Measurements from ENCODE around the gene OSBPL6. TPM values are rescaled to one million over a fixed set of nuclear protein-coding genes. Genes with fewer than 3 reads are reported as not detected.

The OSBPL6 gene
- total and polyA plus RNA-seq, 9 of the 15 experiments (the other 6 are each of a cell fraction or from before 2014, with no cell fraction given), result 3.4 to 12.7 (median 9.3) TPM

DNA sequence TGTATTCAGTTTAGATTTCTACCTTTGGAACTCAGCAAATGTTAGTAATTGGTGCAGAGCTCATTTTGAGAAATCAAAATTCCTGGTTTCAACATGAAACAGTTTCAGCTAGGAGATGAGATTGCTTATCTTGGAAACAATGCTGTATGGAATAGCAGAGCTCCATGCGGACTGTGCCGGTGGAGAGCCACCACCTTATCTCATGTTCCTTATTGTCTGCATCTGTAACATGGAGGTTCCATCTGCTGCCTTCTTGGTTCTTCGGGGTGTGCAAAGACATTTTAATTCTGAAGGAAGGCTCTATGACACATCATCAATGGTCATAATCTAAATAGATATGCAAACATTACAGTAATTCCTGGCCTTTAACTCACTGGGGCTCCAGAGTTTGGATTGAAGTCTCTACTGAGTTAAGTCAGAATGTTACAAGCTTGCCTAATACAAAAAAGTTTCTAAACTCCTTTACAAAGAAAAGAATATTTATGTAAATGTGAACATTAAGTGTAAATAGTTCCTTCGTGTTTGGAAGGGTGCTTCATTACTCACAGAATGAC lies 191.4 kb downstream of the OSBPL6 start:
- Histone ChIP-seq H3K4me1 (replicated peaks in 1 of 2; ENCODE audit: control insufficient read depth in 2 of 2, insufficient read depth in 2 of 2, low read length in 2 of 2) (no peaks in the 10 kb centered on the region; a peak in 1 of 5 replicates), H3K9me1 (ENCODE audit: control insufficient read depth, insufficient read depth, low read length) (no peaks in the 10 kb centered on the region), H3K4me2 (ENCODE audit: insufficient read depth, low read length) (no peak overlapping the region), H3K36me3 (ENCODE audit: control insufficient read depth, insufficient read depth, low read length) (0 out of 3 replicates have a peak, but pooled peaks cover 3% of the 10 kb centered on the region), H3K9me3 (replicated peaks; ENCODE audit: control insufficient read depth, insufficient read depth, low read depth, low read length) (no peaks in the 10 kb centered on the region), H3K4me3 (no peak overlapping the region), H3K27ac (ENCODE audit: extremely low read depth, low read depth, low read length) (no peak overlapping the region), H3K27me3 (ENCODE audit: control insufficient read depth in 2 of 2, insufficient read depth in 2 of 2, low read length in 2 of 2) (0 out of 5 replicates have a peak, but pooled peaks cover 0 to 4% of the 10 kb centered on the region in 2 experiments), H2AFZ (ENCODE audit: low read depth, low read length) (no peak overlapping the region), H4K20me1 (replicated peaks; ENCODE audit: control insufficient read depth, insufficient read depth, low read length) (no peaks in the 10 kb centered on the region), H3K9ac (ENCODE audit: insufficient read depth in 1 of 2, low read depth in 2 of 2, low read length in 2 of 2) (no peak overlapping the region), H3K79me2 (ENCODE audit: control insufficient read depth, insufficient read depth, low read length) (no peaks in the 10 kb centered on the region)
- in situ Hi-C loops (cut with MboI), result no loop called here
- FAIRE-seq (no peak), ATAC-seq (0 out of 3 replicates have a peak, but pooled peaks have one; percentile 31), DNase-seq (ENCODE audit: extremely low read depth in 1 of 4, low spot score in 3 of 4) (peak in 3 of 4 experiments; percentile 27 to 52 (median 31))
- intact Hi-C loops (cut with micrococcal nuclease), result no loop called here
- CTCF ChIA-PET (ENCODE audit: low intra/inter-chr PET ratio), result no interaction called here
- POLR2A ChIA-PET, result interaction anchor here (0.8 to 1.0 kb wide), 2 partner anchors 10 to 28 kb away, joined by 3 to 4 read pairs; no protein-coding TSS in a partner anchor
- WGBS (ENCODE audit: insufficient coverage, low coverage, missing lambda C conversion rate), result 17% methylated on average over 4 of the region's 4 CpGs
- BruUV-seq (replicated peaks), result no TSS peak
- TF ChIP-seq SIN3A (IDR thresholded peaks at IDR 0.05; ENCODE audit: borderline replicate concordance in 2 of 2, control insufficient read depth in 1 of 2, low read depth in 2 of 2, low read length in 2 of 2) (no peak), CBFA2T2 (conservative IDR thresholded peaks at IDR 0.05) (peak; percentile 27), SREBF2 (CRISPR knock-in tag; IDR thresholded peaks at IDR 0.05) (no peak), HIVEP1 (CRISPR knock-in tag; IDR thresholded peaks at IDR 0.05) (no peak), ZKSCAN3 (CRISPR knock-in tag; IDR thresholded peaks at IDR 0.05) (no peak), POLR3G (IDR thresholded peaks at IDR 0.05; ENCODE audit: extremely low read depth, insufficient read length, insufficient replicate concordance) (no peak), SMARCC2 (IDR thresholded peaks at IDR 0.05; ENCODE audit: low read depth) (no peak), ZNF121 (CRISPR knock-in tag; conservative IDR thresholded peaks at IDR 0.05) (no peak), HNRNPH1 (optimal IDR thresholded peaks at IDR 0.05; ENCODE audit: low read depth, low read length) (no peak), CBFA2T3 (IDR thresholded peaks at IDR 0.05) (peak; percentile 59), CAMTA2 (CRISPR knock-in tag; conservative IDR thresholded peaks at IDR 0.05) (no peak), MTA1 (IDR thresholded peaks at IDR 0.05; ENCODE audit: borderline replicate concordance) (no peak), ARNT (IDR thresholded peaks at IDR 0.05) (no peak), PHF21A (IDR thresholded peaks at IDR 0.05; ENCODE audit: borderline replicate concordance, low read depth) (no peak), TCF3 (CRISPR knock-in tag; IDR thresholded peaks at IDR 0.05) (no peak), SOX6 (IDR thresholded peaks at IDR 0.05) (peak; percentile 52; the same call in 1 of the 2 replicates), TAF15 (IDR thresholded peaks at IDR 0.05; ENCODE audit: low read depth, low read length) (no peak), ZNF263 (CRISPR knock-in tag; IDR thresholded peaks at IDR 0.05; ENCODE audit: borderline replicate concordance) (no peak)
- TF ChIP-seq, protein P1, sequence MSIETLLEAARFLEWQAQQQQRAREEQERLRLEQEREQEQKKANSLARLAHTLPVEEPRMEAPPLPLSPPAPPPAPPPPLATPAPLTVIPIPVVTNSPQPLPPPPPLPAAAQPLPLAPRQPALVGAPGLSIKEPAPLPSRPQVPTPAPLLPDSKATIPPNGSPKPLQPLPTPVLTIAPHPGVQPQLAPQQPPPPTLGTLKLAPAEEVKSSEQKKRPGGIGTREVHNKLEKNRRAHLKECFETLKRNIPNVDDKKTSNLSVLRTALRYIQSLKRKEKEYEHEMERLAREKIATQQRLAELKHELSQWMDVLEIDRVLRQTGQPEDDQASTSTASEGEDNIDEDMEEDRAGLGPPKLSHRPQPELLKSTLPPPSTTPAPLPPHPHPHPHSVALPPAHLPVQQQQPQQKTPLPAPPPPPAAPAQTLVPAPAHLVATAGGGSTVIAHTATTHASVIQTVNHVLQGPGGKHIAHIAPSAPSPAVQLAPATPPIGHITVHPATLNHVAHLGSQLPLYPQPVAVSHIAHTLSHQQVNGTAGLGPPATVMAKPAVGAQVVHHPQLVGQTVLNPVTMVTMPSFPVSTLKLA (conservative IDR thresholded peaks at IDR 0.05), result no peak
- TF ChIP-seq, protein P2, sequence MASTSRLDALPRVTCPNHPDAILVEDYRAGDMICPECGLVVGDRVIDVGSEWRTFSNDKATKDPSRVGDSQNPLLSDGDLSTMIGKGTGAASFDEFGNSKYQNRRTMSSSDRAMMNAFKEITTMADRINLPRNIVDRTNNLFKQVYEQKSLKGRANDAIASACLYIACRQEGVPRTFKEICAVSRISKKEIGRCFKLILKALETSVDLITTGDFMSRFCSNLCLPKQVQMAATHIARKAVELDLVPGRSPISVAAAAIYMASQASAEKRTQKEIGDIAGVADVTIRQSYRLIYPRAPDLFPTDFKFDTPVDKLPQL (IDR thresholded peaks at IDR 0.05; ENCODE audit: extremely low read depth, insufficient read length), result no peak
